ENCODE data around the gene MAS1.

The MAS1 gene

GRCh38 chr6:159880412-159880975 is 10.3 kb upstream of the MAS1 start:
- FAIRE-seq: no peak

- no peak for FAIRE-seq
Observed at GRCh38 chr6:159884720-159885119, 6.1 kb upstream of the MAS1 start.

GRCh38 chr6:159886270-159886669 is 4.5 kb upstream of the MAS1 start:
- no peak for FAIRE-seq

- no peak for FAIRE-seq
Observed at GRCh38 chr6:159887146-159887545, 3.6 kb upstream of the MAS1 start.

GRCh38 chr6:159887761-159888160 is 3.0 kb upstream of the MAS1 start:
- no peak for FAIRE-seq

GRCh38 chr6:159890201-159890600 is 587 bp upstream of the MAS1 start:
- FAIRE-seq: no peak

GRCh38 chr6:159892053-159892452 is 1.3 kb downstream of the MAS1 start:
- FAIRE-seq: no peak

- FAIRE-seq: no peak
Observed at GRCh38 chr6:159893064-159893463, 2.3 kb downstream of the MAS1 start.

- no peak for FAIRE-seq
Observed at GRCh38 chr6:159894991-159895390, 4.2 kb downstream of the MAS1 start.

- FAIRE-seq: no peak
Observed at GRCh38 chr6:159897603-159898002, 6.8 kb downstream of the MAS1 start.

- no peak for FAIRE-seq
Observed at GRCh38 chr6:159898519-159898918, 7.7 kb downstream of the MAS1 start.

- FAIRE-seq: no peak
Observed at GRCh38 chr6:159899994-159900745, 9.4 kb downstream of the MAS1 start.

GRCh38 chr6:159902620-159903019 is 11.8 kb downstream of the MAS1 start:
- FAIRE-seq: no peak

- no peak for FAIRE-seq
Observed at GRCh38 chr6:159904497-159904911, 13.7 kb downstream of the MAS1 start.

GRCh38 chr6:159906400-159906799 is 15.6 kb downstream of the MAS1 start:
- FAIRE-seq: no peak

GRCh38 chr6:159908535-159908934 is 17.7 kb downstream of the MAS1 start:
- no peak for FAIRE-seq

- FAIRE-seq: no peak
Observed at GRCh38 chr6:159908979-159909378, 18.2 kb downstream of the MAS1 start.

- no peak for FAIRE-seq
Observed at GRCh38 chr6:159910342-159910741, 19.6 kb downstream of the MAS1 start.

- FAIRE-seq: no peak
Observed at GRCh38 chr6:159913375-159913774, 22.6 kb downstream of the MAS1 start.

- FAIRE-seq: no peak
Observed at GRCh38 chr6:159913862-159914564, 23.2 kb downstream of the MAS1 start.

- FAIRE-seq: no peak
Observed at GRCh38 chr6:159914565-159914923, 23.8 kb downstream of the MAS1 start.

GRCh38 chr6:159915397-159915796 is 24.6 kb downstream of the MAS1 start:
- no peak for FAIRE-seq

GRCh38 chr6:159916237-159916636 is 25.4 kb downstream of the MAS1 start:
- FAIRE-seq: no peak

- no peak for FAIRE-seq
Observed at GRCh38 chr6:159916752-159917151, 26.0 kb downstream of the MAS1 start.
